ENCODE results near the gene UFSP1.

The UFSP1 gene

GRCh38 chr7:100894860-100895700, 5.6 kb upstream of the UFSP1 start:
- peak; percentile 18 for DNase-seq

GRCh38 chr7:100893910-100894721, 4.6 kb upstream of the UFSP1 start:
- DNase-seq, result no peak

GRCh38 chr7:100893318-100893895, 3.9 kb upstream of the UFSP1 start:
- DNase-seq, result no peak

GRCh38 chr7:100892364-100893317, 3.1 kb upstream of the UFSP1 start:
- DNase-seq, result no peak

- peak; percentile 54 for DNase-seq
Observed at GRCh38 chr7:100891568-100892247, 2.2 kb upstream of the UFSP1 start.

GRCh38 chr7:100890653-100891567, 1.4 kb upstream of the UFSP1 start:
- no peak for DNase-seq

GRCh38 chr7:100888291-100888987, 1.1 kb downstream of the UFSP1 start:
- no peak for DNase-seq

- no peak for DNase-seq
Observed at GRCh38 chr7:100887516-100888290, 1.8 kb downstream of the UFSP1 start.

GRCh38 chr7:100886936-100887515, 2.5 kb downstream of the UFSP1 start:
- DNase-seq, result no peak

- DNase-seq, result no peak
Observed at GRCh38 chr7:100886142-100886935, 3.2 kb downstream of the UFSP1 start.

GRCh38 chr7:100885440-100886141, 3.9 kb downstream of the UFSP1 start:
- DNase-seq, result no peak

- no peak for DNase-seq
Observed at GRCh38 chr7:100884736-100885439, 4.6 kb downstream of the UFSP1 start.

GRCh38 chr7:100882785-100883526, 6.6 kb downstream of the UFSP1 start:
- no peak for DNase-seq

- no peak for DNase-seq
Observed at GRCh38 chr7:100882201-100882600, 7.3 kb downstream of the UFSP1 start.

- DNase-seq, result no peak
Observed at GRCh38 chr7:100881136-100881535, 8.4 kb downstream of the UFSP1 start.

- DNase-seq, result no peak
Observed at GRCh38 chr7:100880645-100881044, 8.9 kb downstream of the UFSP1 start.
